IPS-20b (cell line): ENCODE measurements around the gene THSD4.

Experiments
- H3K27ac ChIP-seq: one replicate; pipeline ENCODE4 v1.5.1; 2013; ENCODE audit warnings: low read length
- H3K27me3 ChIP-seq: 2 replicates; pipeline ENCODE4 v1.6.1; 2013; ENCODE audit warnings: mild to moderate bottlenecking, low read length, inconsistent platforms; ENCODE audit not compliant: insufficient read depth
- H3K36me3 ChIP-seq: 2 replicates; pipeline ENCODE4 v1.6.1; 2013; ENCODE audit warnings: low read depth, mild to moderate bottlenecking, inconsistent platforms, low read length, moderate library complexity; ENCODE audit not compliant: insufficient read depth
- H3K4me1 ChIP-seq: 2 replicates; pipeline ENCODE4 v1.6.1; 2013; ENCODE audit warnings: mild to moderate bottlenecking, control low read depth, inconsistent platforms, low read length, moderate library complexity; ENCODE audit not compliant: insufficient read depth
- H3K4me3 ChIP-seq: 2 replicates; pipeline ENCODE4 v1.5.1; 2013; ENCODE audit warnings: mild to moderate bottlenecking, low read length, inconsistent platforms
- H3K9ac ChIP-seq: 2 replicates; pipeline ENCODE4 v1.6.1; 2013; ENCODE audit warnings: low read depth, mild to moderate bottlenecking, inconsistent platforms, low read length, moderate library complexity
- H3K9me3 ChIP-seq: 2 replicates; pipeline ENCODE4 v1.6.1; 2013; ENCODE audit warnings: mild to moderate bottlenecking, low read depth, low read length, inconsistent platforms; ENCODE audit not compliant: insufficient read depth

THSD4 gene

DNA sequence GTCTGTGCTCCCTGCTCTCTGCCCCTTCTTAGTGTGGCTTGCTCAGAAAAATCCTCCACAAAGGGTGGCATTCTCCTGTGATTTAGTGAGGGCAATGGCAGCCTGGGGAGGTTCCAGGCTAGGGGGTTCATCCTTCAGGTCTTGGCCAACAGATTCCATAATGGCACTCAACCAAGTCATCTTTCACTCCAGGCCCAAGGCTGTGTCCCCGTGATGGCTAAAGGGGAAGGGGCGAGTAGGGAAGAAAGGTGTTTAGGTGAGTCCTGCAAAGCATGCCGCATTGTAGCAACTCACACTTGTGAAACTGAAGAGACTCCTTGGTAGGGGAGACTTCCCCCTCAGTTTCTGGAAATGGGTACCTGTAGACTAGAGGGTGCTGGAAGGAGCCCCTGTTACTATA lies 105.6 kb downstream of the THSD4 start:
- Histone ChIP-seq H3K4me1 (no peaks in the 10 kb centered on the region), H3K27ac (no peak overlapping the region), H3K36me3 (no peaks in the 10 kb centered on the region), H3K9ac (no peak overlapping the region), H3K4me3 (no peak overlapping the region), H3K27me3 (no peaks in the 10 kb centered on the region), H3K9me3 (no peaks in the 10 kb centered on the region; the same call in 1 of the 2 replicates)

DNA sequence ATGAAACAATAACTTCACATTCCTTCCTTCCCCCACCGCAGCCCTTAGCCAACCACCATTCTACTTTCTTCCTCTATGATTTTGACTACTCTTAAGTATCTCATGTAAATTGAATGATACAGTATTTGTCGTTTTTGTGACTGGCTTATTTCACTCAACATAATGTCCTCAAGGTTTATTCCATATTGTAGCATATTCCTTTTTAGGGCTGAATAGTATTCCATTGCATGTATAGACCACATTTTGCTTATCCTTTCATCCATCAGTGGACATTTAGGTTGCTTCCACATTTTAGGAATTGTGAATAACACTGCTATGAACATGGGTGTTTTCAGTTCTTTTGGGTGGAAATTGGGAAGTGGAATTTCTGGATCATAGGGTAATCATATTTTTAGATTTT lies 106.1 kb downstream of the THSD4 start:
- H3K36me3 ChIP-seq = no peaks in the 10 kb centered on the region
- H3K4me1 ChIP-seq = peaks cover 4% of the 10 kb centered on the region; the same call in 1 of the 2 replicates
- H3K27me3 ChIP-seq = no peaks in the 10 kb centered on the region
- no peak overlapping the region for H3K9ac ChIP-seq
- H3K4me3 ChIP-seq = no peak overlapping the region
- no peaks in the 10 kb centered on the region; the same call in 1 of the 2 replicates for H3K9me3 ChIP-seq
- H3K27ac ChIP-seq = no peak overlapping the region

DNA sequence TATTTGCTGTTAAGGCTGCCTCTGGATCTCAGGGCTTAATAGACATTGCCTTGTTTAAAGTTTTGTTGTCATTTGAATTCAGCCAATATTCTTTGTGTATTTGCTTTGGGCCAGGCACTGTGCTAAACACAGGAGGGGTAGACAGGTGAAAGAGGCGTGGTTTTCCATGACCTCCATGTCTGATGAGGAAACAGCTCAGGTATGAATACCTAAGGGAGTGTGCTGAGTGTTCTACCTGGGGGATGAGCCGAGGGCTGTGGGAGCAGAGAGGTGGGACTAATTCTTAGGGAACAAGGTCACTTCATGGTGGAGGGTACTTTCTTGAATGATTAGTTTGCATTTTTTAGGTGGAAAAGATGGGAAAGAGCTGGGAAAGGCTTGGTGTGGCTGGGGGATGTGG lies 108.2 kb downstream of the THSD4 start:
- H3K4me1 ChIP-seq = peaks cover 14% of the 10 kb centered on the region
- H3K27ac ChIP-seq = no peak overlapping the region
- no peak overlapping the region for H3K9ac ChIP-seq
- H3K9me3 ChIP-seq = no peaks in the 10 kb centered on the region; the same call in 1 of the 2 replicates
- H3K36me3 ChIP-seq = no peaks in the 10 kb centered on the region
- H3K4me3 ChIP-seq = no peak overlapping the region
- no peaks in the 10 kb centered on the region for H3K27me3 ChIP-seq

DNA sequence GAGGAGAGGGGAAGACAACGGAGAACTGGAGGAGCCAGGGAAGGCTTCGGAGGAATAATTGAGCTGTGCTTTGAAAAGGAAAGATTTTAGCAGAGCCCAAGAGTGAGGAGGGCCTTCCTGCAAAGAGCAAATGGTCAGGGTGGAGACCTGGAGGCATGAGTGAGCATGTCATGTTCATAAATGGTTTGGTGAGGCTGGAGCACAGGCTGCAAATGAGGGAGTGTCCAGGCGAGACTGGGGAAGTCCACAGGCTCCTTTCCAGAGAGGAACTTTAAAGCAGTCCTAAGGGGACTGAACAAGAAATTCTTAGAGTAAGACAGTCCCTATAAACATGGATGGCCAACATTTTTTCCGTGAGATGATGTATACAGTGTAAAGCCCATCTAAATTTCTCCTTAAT lies 108.8 kb downstream of the THSD4 start:
- Histone ChIP-seq H3K9ac (no peak overlapping the region), H3K27ac (no peak overlapping the region), H3K27me3 (no peaks in the 10 kb centered on the region), H3K36me3 (no peaks in the 10 kb centered on the region), H3K9me3 (no peaks in the 10 kb centered on the region; the same call in 1 of the 2 replicates), H3K4me3 (no peak overlapping the region), H3K4me1 (peaks cover 14% of the 10 kb centered on the region)

DNA sequence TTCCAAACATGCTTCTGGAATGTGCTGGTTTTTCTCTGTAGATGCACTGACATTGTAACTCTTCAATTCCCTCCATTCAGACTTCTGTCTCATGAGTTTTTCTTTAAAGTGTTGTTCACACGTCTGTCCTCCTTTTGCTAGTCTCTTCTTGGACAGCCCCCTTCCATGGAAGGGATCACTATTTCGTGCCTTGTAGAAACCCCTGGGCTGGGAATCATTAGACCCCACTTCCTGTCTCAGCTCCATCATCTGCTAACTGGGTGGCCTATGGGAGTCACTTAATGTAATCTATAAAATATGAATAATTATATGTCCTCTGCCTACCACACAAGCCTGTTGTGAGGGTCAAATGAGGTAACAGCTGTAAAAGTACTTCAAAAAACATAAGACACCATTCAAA lies 110.6 kb downstream of the THSD4 start:
- Histone ChIP-seq H3K27me3 (no peaks in the 10 kb centered on the region), H3K9ac (no peak overlapping the region), H3K36me3 (no peaks in the 10 kb centered on the region), H3K9me3 (no peaks in the 10 kb centered on the region; the same call in 1 of the 2 replicates), H3K27ac (no peak overlapping the region), H3K4me1 (peaks cover 14% of the 10 kb centered on the region), H3K4me3 (no peak overlapping the region)

DNA sequence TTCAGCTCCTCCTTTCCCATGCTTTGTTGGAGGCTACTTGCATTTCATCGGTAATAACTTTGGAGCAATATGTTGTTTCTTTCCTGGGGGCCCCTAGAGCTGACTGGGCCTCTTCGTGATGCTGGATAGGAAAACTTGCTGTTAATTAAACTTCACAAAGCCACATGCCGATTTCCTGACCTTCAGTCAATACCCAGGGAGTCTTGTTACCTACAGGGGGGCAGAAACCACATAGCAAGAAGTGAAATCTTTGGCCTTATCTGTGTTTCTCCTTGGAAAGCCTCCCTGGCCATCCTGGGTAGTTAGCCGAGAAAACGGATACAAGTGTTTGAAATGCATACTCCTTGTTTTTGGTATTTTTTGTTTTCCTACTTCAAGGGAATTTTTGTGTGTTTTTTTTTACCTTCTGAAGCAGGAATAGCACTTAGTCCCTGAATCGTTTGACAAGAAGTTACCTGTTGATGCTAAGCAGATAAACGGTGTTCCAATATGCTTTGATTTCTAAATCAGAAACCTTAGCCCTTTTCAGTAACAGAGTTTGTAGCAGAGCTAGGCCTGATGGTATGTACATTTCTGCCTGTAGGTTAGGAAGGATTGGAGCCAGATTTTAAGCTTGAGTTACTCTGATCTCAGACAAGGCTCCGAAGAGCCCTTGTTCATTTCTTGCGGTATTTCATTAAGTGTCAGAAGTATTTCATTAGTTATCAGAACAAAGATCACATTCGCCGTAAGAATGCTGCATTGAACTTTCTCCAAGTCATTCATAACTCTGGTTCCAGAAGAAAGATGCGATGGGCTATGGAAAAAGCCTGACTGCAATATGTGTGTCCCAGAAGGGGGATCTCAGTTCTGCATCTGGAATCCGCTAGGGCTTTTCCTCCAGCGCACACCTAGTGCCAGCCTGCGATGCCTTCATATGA lies 111.5 kb downstream of the THSD4 start:
- no peak overlapping the region for H3K4me3 ChIP-seq
- H3K9me3 ChIP-seq = no peaks in the 10 kb centered on the region
- no peak overlapping the region for H3K9ac ChIP-seq
- no peaks in the 10 kb centered on the region for H3K36me3 ChIP-seq
- H3K27me3 ChIP-seq = no peaks in the 10 kb centered on the region
- H3K27ac ChIP-seq = no peak overlapping the region
- peaks cover 14% of the 10 kb centered on the region for H3K4me1 ChIP-seq

DNA sequence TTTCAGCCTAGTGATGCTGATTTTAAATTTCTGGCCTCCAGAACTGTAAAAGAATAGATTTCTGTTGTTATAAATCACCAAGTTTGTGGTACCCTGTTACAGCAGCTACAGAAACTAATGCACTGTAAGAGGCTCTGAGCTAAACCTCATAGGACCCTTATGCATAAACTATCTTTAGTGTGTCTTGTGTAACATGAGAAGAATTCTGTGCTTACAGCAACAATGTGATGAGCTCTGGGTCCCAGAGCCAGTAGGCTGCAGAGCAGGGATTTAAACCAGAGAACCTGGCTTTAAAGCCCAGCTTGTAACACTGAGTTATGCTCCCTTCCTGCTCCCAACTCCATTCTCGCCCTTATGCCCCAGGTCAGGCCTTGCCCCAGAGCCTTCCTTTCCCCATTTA lies 113.1 kb downstream of the THSD4 start:
- Histone ChIP-seq H3K27me3 (no peaks in the 10 kb centered on the region), H3K27ac (no peak overlapping the region), H3K4me3 (no peak overlapping the region), H3K9me3 (no peaks in the 10 kb centered on the region), H3K36me3 (no peaks in the 10 kb centered on the region), H3K4me1 (peaks cover 14% of the 10 kb centered on the region), H3K9ac (no peak overlapping the region)

DNA sequence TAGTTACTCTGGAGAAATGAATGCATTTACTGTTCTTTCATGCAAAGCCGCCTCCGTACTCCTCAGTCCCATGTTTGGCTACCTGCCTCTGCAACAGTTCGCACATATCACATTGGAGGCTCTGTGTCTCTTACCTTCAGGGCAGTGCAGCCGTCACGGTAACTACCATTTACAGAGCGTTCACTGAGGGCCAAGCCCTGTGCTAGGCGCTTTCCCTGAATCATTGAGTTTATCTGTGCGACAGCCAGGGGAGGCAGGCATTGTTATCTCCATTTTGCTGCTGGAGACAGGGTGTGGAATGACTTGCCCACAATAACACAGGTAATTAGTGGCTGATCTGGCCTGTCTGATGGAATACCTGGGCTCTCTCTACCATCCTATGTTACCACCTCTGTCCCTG lies 115.0 kb downstream of the THSD4 start:
- H3K27ac ChIP-seq = no peak overlapping the region
- H3K4me1 ChIP-seq = peaks cover 14% of the 10 kb centered on the region
- no peaks in the 10 kb centered on the region for H3K9me3 ChIP-seq
- no peak overlapping the region for H3K4me3 ChIP-seq
- H3K36me3 ChIP-seq = no peaks in the 10 kb centered on the region
- H3K27me3 ChIP-seq = no peaks in the 10 kb centered on the region
- no peak overlapping the region for H3K9ac ChIP-seq

DNA sequence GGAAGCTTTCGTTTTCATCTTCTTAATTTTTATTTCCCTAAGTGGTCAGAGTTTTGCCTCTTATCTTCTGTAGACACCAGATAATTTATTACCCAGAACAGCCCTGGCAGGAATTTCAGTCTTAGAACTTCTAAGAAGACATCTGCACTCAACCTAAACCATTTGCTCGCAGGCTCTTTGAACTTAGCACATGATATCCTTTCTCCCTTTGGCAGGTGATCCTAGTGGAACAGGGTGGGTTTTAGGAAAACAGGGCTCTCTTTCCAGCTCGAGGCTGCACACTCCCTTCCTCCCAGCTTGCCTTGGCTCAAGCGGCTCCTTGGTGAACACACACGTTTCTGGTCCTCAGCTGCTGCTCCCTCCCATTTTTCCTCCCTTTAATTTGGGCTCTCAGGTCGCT lies 116.5 kb downstream of the THSD4 start:
- Histone ChIP-seq H3K9ac (no peak overlapping the region), H3K4me3 (no peak overlapping the region), H3K36me3 (no peaks in the 10 kb centered on the region), H3K4me1 (peaks cover 6% of the 10 kb centered on the region), H3K9me3 (no peaks in the 10 kb centered on the region), H3K27ac (no peak overlapping the region), H3K27me3 (no peaks in the 10 kb centered on the region)

DNA sequence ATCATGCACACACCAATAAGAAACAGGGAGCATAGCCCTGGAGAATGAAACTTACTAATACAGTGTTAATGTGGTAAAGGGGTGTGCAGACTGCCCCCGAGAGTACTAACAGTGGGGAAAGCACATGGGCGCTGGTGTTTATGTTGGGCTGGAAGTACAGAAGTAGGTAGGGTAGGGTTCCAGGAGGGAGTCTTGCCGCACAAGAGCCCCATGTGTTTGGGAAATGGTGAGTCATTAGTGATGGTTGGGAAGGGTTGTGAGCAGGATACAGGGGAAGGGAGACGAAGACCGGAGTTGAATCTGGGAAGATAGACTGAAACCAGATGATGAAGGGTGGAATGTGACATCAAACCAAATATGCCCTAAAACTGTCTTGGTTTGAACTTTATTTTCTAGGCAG lies 117.1 kb downstream of the THSD4 start:
- no peaks in the 10 kb centered on the region for H3K9me3 ChIP-seq
- H3K4me1 ChIP-seq = peaks cover 4% of the 10 kb centered on the region
- no peaks in the 10 kb centered on the region for H3K27me3 ChIP-seq
- H3K36me3 ChIP-seq = no peaks in the 10 kb centered on the region
- no peak overlapping the region for H3K27ac ChIP-seq
- H3K4me3 ChIP-seq = no peak overlapping the region
- H3K9ac ChIP-seq = no peak overlapping the region

DNA sequence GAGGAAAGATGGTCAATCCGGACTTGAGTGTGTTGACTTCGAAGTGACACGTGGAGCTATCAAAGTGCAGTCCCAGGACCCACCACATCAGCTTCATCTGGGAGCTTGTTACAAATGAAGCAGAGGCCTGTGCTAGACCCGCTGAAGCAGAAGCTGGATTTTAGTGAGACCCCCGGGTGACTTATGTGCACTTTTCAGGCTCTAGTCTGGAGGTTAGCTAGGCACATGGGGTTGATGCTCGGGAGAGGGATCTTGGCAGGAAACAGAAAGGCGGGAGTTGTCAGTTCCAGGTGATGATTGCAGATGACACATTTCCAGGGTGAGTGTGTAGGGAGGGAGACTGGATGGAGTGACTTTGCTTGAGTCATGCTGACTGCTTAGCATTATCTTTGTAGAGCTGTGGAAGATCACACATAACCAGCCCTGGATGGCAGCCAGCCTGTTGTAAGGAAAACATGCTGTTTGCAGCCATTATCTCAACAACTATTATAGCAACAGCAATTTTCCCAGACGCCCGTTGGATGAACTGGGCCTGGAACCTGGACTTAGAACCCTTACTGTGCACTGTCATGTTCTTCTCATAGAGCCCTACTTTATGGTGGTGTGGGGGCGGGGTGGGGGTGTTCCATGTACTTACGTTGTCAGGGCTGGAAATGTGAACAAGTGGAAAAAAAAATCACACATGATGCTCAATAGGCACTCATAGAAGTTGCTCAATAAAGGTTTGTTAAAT lies 122.4 kb downstream of the THSD4 start:
- Histone ChIP-seq H3K36me3 (no peaks in the 10 kb centered on the region), H3K4me3 (no peak overlapping the region), H3K27me3 (no peaks in the 10 kb centered on the region), H3K9ac (no peak overlapping the region), H3K4me1 (peaks cover 7% of the 10 kb centered on the region; the same call in 1 of the 2 replicates), H3K9me3 (no peaks in the 10 kb centered on the region), H3K27ac (no peak overlapping the region)

DNA sequence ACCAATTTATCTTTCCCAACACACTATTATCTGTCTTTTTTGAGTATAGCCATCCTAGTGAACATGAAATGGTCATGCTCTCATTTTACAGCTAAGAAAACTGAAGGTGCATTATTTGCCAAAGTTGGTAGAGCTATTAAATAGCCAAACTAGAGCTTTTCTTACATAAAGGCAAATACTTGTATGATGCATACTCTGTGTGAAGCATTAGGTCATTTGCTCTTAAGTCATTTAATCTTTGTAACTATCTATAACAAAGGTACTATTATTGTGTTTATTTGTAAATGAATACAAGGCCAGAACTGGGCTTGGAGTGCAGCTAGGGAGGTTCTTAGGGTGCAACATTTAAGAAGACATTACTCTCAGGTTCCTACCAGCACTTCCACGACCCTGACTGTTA lies 123.7 kb downstream of the THSD4 start:
- no peaks in the 10 kb centered on the region for H3K36me3 ChIP-seq
- H3K27ac ChIP-seq = no peak overlapping the region
- H3K27me3 ChIP-seq = no peaks in the 10 kb centered on the region
- no peaks in the 10 kb centered on the region for H3K9me3 ChIP-seq
- no peak overlapping the region for H3K4me3 ChIP-seq
- peaks cover 7% of the 10 kb centered on the region; the same call in 1 of the 2 replicates for H3K4me1 ChIP-seq
- H3K9ac ChIP-seq = no peak overlapping the region
